Endothelial cell of umbilical vein (primary cell): ENCODE measurements around the gene SSR2. TPM values are rescaled to one million over a fixed set of nuclear protein-coding genes. Genes with fewer than 3 reads are reported as not detected.

Source experiments
- BruUV-seq: library from RNA; stranded (reverse); fragments of 400-500 nt; replicated peaks from 2 replicates; lab custom pipeline; 2021; lab: Mats Ljungman, UMichigan
- CTCF ChIA-PET: fragments of 300-600, 350-600 bp; sonication (Branson Sonifier 250); formaldehyde crosslinking; loops from one replicate; lab custom pipeline; 2021; ENCODE audit warnings: antibody characterized with exemption, inconsistent platforms; lab: Charles Lee
- POLR2A ChIA-PET: fragments of 300-600, 350-600 bp; sonication (Branson Sonifier 250); formaldehyde crosslinking; loops from one replicate; lab custom pipeline; 2021; ENCODE audit warnings: antibody characterized with exemption, inconsistent platforms; lab: Charles Lee
- DNase-seq: peaks from one replicate; pipeline ENCODE4 v3.0.0-alpha.2; 2011; ENCODE audit warnings: low read depth, low spot score
- FAIRE-seq: peaks from 2 replicates; lab custom pipeline; 2011; peaks lifted over from hg19 to GRCh38; lab: Jason Lieb, UNC
- H2AFZ ChIP-seq: 2 replicates; pipeline ENCODE4 v1.6.0; 2012; ENCODE audit warnings: low read depth, low read length, control low read depth, inconsistent platforms
- H3K27ac ChIP-seq: 2 replicates; pipeline ENCODE4 v1.5.1; 2011; ENCODE audit warnings: low read depth, mild to moderate bottlenecking, control low read depth, low read length, moderate library complexity; ENCODE audit not compliant: insufficient read depth
- H3K27me3 ChIP-seq, 2 experiments: 2 replicates each; pipeline versions ENCODE4 v1.6.0 to v1.6.1; 2011; ENCODE audit warnings: low read length in 2 of 2, mixed read lengths in 1 of 2; ENCODE audit not compliant: control insufficient read depth in 2 of 2, insufficient read depth in 2 of 2
- H3K36me3 ChIP-seq, 2 experiments: 2 replicates in 1 of 2; 3 replicates in 1 of 2; pipeline ENCODE4 v1.5.1; 2011; ENCODE audit warnings: low read length in 2 of 2, mild to moderate bottlenecking in 1 of 2, moderate library complexity in 1 of 2; ENCODE audit not compliant: control insufficient read depth in 2 of 2, insufficient read depth in 2 of 2; ENCODE audit errors: extremely low read depth in 1 of 2
- H3K4me1 ChIP-seq: 3 replicates; pipeline ENCODE4 v1.5.1; 2011; ENCODE audit warnings: mild to moderate bottlenecking, low read length; ENCODE audit not compliant: control insufficient read depth, insufficient read depth; ENCODE audit errors: extremely low read depth
- H3K4me2 ChIP-seq: 2 replicates; pipeline ENCODE4 v1.6.1; 2011; ENCODE audit warnings: low read length, control low read depth, mixed read lengths; ENCODE audit not compliant: insufficient read depth
- H3K4me3 ChIP-seq, 3 experiments: fragments of 200-600 bp in 1 of 3; sonication (generic), shearing (Covaris generic) in 1 of 3; replicated peaks in 1 of 3; 2 replicates each; pipeline ENCODE4 v1.5.1; 2011 to 2016; ENCODE audit warnings: control low read depth in 3 of 3, low read length in 3 of 3, mild to moderate bottlenecking in 2 of 3, inconsistent platforms in 1 of 3, low read depth in 1 of 3, moderate library complexity in 1 of 3; ENCODE audit not compliant: insufficient read depth in 1 of 3
- H3K79me2 ChIP-seq: 2 replicates; pipeline ENCODE4 v1.6.0; 2012; ENCODE audit warnings: low read length, inconsistent platforms; ENCODE audit not compliant: control insufficient read depth, insufficient read depth
- H3K9ac ChIP-seq: replicated peaks from 2 replicates; pipeline ENCODE3; 2011; ENCODE audit warnings: low read length, control low read depth; ENCODE audit not compliant: insufficient read depth; ENCODE audit errors: extremely low read depth
- H3K9me1 ChIP-seq: replicated peaks from 3 replicates; pipeline ENCODE4 v1.6.0; 2011; ENCODE audit warnings: mild to moderate bottlenecking, low read length; ENCODE audit not compliant: control insufficient read depth, insufficient read depth; ENCODE audit errors: extremely low read depth
- H3K9me3 ChIP-seq: replicated peaks from 2 replicates; pipeline ENCODE4 v1.5.1; 2012; ENCODE audit warnings: low read length, inconsistent platforms; ENCODE audit not compliant: control insufficient read depth, insufficient read depth
- H4K20me1 ChIP-seq: replicated peaks from 2 replicates; pipeline ENCODE3; 2011; ENCODE audit warnings: mild to moderate bottlenecking, low read length; ENCODE audit not compliant: control insufficient read depth, insufficient read depth; ENCODE audit errors: extremely low read depth
- CTCF ChIP-seq, 2 donors: IDR thresholded peaks; 1 replicate in 1 of 2; 2 replicates in 1 of 2; pipeline ENCODE4 v1.5.1; 2011; ENCODE audit warnings: low read length in 2 of 2, mild to moderate bottlenecking in 2 of 2, moderate library complexity in 2 of 2, control low read depth in 1 of 2, inconsistent platforms in 1 of 2, low read depth in 1 of 2; ENCODE audit not compliant: insufficient read depth in 1 of 2; ENCODE audit errors: extremely low read depth in 1 of 2
- EZH2 ChIP-seq: IDR thresholded peaks from 2 replicates; pipeline ENCODE4 v1.6.1; 2012; ENCODE audit warnings: borderline replicate concordance, low read depth, mild to moderate bottlenecking, moderate library complexity, low read length, inconsistent platforms; ENCODE audit not compliant: severe bottlenecking
- FOS ChIP-seq: IDR thresholded peaks from 2 replicates; pipeline ENCODE4 v1.6.1; 2011; ENCODE audit warnings: mild to moderate bottlenecking, low read length, moderate library complexity, borderline replicate concordance; ENCODE audit not compliant: insufficient read depth
- GATA2 ChIP-seq: IDR thresholded peaks from 2 replicates; pipeline ENCODE4 v1.7.0; 2011; ENCODE audit warnings: low read depth, mild to moderate bottlenecking, moderate library complexity, mixed read lengths, low read length; ENCODE audit not compliant: insufficient read length, insufficient read depth
- JUN ChIP-seq: IDR thresholded peaks from 2 replicates; pipeline ENCODE4 v1.6.1; 2011; ENCODE audit warnings: borderline replicate concordance, low read depth; ENCODE audit not compliant: insufficient read length, insufficient read depth
- MAX ChIP-seq: IDR thresholded peaks from 2 replicates; pipeline ENCODE4 v1.6.1; 2011; ENCODE audit not compliant: insufficient read depth, insufficient read length
- MYC ChIP-seq: IDR thresholded peaks from one replicate; pipeline ENCODE4 v1.6.1; 2011; ENCODE audit warnings: mild to moderate bottlenecking, low read depth, low read length
- POLR2A ChIP-seq: IDR thresholded peaks from 2 replicates; pipeline ENCODE4 v1.6.1; 2012; ENCODE audit warnings: low read depth, mild to moderate bottlenecking, control low read depth, low read length
- POLR2AphosphoS5 ChIP-seq: IDR thresholded peaks from 2 replicates; pipeline ENCODE4 v1.6.1; 2012; ENCODE audit warnings: low read depth, mild to moderate bottlenecking, control low read depth, low read length, moderate library complexity; ENCODE audit not compliant: insufficient read depth
- dilution Hi-C: fragments of 300-500 bp; cut with MboI; formaldehyde crosslinking; loops from one replicate; pipeline ENCODE4 v1.15.0; 2019; ENCODE audit warnings: low sequenced_read_pairs; ENCODE audit not compliant: extremely low pct_ligation_motif_present
- intact Hi-C: fragments of 100-400 bp; cut with micrococcal nuclease; formaldehyde crosslinking; loops from one replicate; pipeline ENCODE4 v1.10.0; 2022
- polyA plus RNA-seq, 4 experiments: library from polyadenylated mRNA; depleted of rRNA in 3 of 4; stranded (reverse) in 3 of 4; unstranded in 1 of 4; fragments of >200 nt; gene quantifications; 2 replicates each; pipeline versions ENCODE4 v1.2.1 to v1.2.3, GENCODE V29; 2011 to 2012; ENCODE audit warnings: missing spikeins in 1 of 4
- total RNA-seq: library from RNA; stranded (reverse); gene quantifications from 2 replicates; pipeline ENCODE4 v1.2.3, GENCODE V29; 2021

The SSR2 gene
- total and polyA plus RNA-seq, 2 donors (not counting 3 experiments of a cell fraction or from before 2014, with no cell fraction given): 362 to 1,787 TPM

GRCh38 chr1:155978973-155979429, 41.8 kb downstream of the SSR2 start:
- H3K4me3 ChIP-seq: peak overlapping the region; percentile 43 to 80 (median 76)
- H2AFZ ChIP-seq: peak overlapping the region; percentile 57
- peak overlapping the region; percentile 63 for H3K4me2 ChIP-seq
- dilution Hi-C loops: no loop called here
- no peak for DNase-seq
- H3K9ac ChIP-seq: peak overlapping the region; percentile 84
- ChIA-PET POLR2A (interaction anchor here (0.7 to 1.2 kb wide), 3 partner anchors 11 to 254 kb away, joined by 3 to 5 read pairs (median 4); no protein-coding TSS in a partner anchor), CTCF (interaction anchor here (0.8 to 12.1 kb wide), 9 partner anchors 9 to 88 kb away, joined by 3 to 138 read pairs (median 15); partner anchors contain the start of genes KHDC4 and RXFP4)
- H3K36me3 ChIP-seq: no peaks in the 10 kb centered on the region
- peak; percentile 54 for FAIRE-seq
- H3K9me3 ChIP-seq: no peaks in the 10 kb centered on the region
- H3K79me2 ChIP-seq: peaks cover 51% of the 10 kb centered on the region
- H3K27me3 ChIP-seq: no peaks in the 10 kb centered on the region
- BruUV-seq: TSS peak; percentile 55
- no peaks in the 10 kb centered on the region for H4K20me1 ChIP-seq
- H3K9me1 ChIP-seq: no peaks in the 10 kb centered on the region
- H3K4me1 ChIP-seq: peaks cover 68% of the 10 kb centered on the region
- H3K27ac ChIP-seq: peak overlapping the region; percentile 55
- intact Hi-C loops: no loop called here
- TF ChIP-seq POLR2AphosphoS5 (no peak), CTCF (IDR thresholded peaks at IDR 0.05; ENCODE audit: extremely low read depth in 1 of 2, insufficient read depth in 1 of 2, low read depth in 1 of 2, low read length in 2 of 2) (no peak), POLR2A (no peak), JUN (no peak), MYC (no peak), GATA2 (no peak), MAX (no peak), EZH2 (no peak), FOS (no peak)
